GM18861 (cell line): ENCODE data around the gene LMNA.
"Not testable (repeated sequence)": the region's sequence is repeated elsewhere in the genome, so short reads cannot be mapped to it uniquely, and the experiment has no call there.

Experiments used
- ATAC-seq: cut with Tn5 transposase; IDR thresholded peaks from one replicate; pipeline ENCODE4 v1.9.1; 2021; ENCODE audit not compliant: unreplicated experiment

The LMNA gene

GRCh38 chr1:156114101-156114918, at the start of gene LMNA:
Gene LMNA (plus strand): TSS chr1:156114711. CDS start chr1:156114919, 208 bp downstream.
- peak; percentile 53 for ATAC-seq

- no peak for ATAC-seq
These were observed 49.3 kb upstream of the LMNA start for GRCh38 chr1:156065212-156065611.

GRCh38 chr1:156065871-156066270, 48.6 kb upstream of the LMNA start:
- ATAC-seq = no peak

- ATAC-seq = no peak
These were observed 47.2 kb upstream of the LMNA start for GRCh38 chr1:156067262-156067661.

GRCh38 chr1:156069490-156070455, 44.7 kb upstream of the LMNA start:
- no peak for ATAC-seq

- ATAC-seq = no peak
These were observed 44.0 kb upstream of the LMNA start for GRCh38 chr1:156070548-156070947.

GRCh38 chr1:156071332-156071816, 43.1 kb upstream of the LMNA start:
- not testable (repeated sequence) for ATAC-seq

GRCh38 chr1:156072251-156072650, 42.3 kb upstream of the LMNA start:
- no peak for ATAC-seq

- no peak for ATAC-seq
These were observed 41.3 kb upstream of the LMNA start for GRCh38 chr1:156073110-156073687.

- ATAC-seq = no peak
These were observed 40.8 kb upstream of the LMNA start for GRCh38 chr1:156073740-156074139.

GRCh38 chr1:156074661-156075060, 39.9 kb upstream of the LMNA start:
- no peak for ATAC-seq

GRCh38 chr1:156075162-156075561, 39.3 kb upstream of the LMNA start:
- ATAC-seq = no peak

GRCh38 chr1:156075775-156076204, 38.7 kb upstream of the LMNA start:
- ATAC-seq = no peak

GRCh38 chr1:156076609-156077429, 37.7 kb upstream of the LMNA start:
- ATAC-seq = no peak

GRCh38 chr1:156077430-156077760, 37.1 kb upstream of the LMNA start:
- ATAC-seq = no peak

GRCh38 chr1:156078728-156079127, 35.8 kb upstream of the LMNA start:
- no peak for ATAC-seq

- ATAC-seq = no peak
These were observed 34.7 kb upstream of the LMNA start for GRCh38 chr1:156079762-156080161.

- no peak for ATAC-seq
These were observed 34.2 kb upstream of the LMNA start for GRCh38 chr1:156080241-156080862.

- no peak for ATAC-seq
These were observed 33.7 kb upstream of the LMNA start for GRCh38 chr1:156080863-156081179.
